ENCODE data around the gene CIT. TPM values are rescaled to one million over a fixed set of nuclear protein-coding genes. Genes with fewer than 3 reads are reported as not detected.

The CIT gene
- total and polyA plus RNA-seq, 10 of the 15 experiments (the other 5 are each of a cell fraction or from before 2014, with no cell fraction given), result 1.0 to 38.2 (median 14.9) TPM

GRCh38 chr12:119681111-119681510, 196.0 kb downstream of the CIT start:
- no peaks in the 10 kb centered on the region for H3K9me3 ChIP-seq (replicated peaks; ENCODE audit: control insufficient read depth, insufficient read depth, low read length)
- no peaks in the 10 kb centered on the region for H3K79me2 ChIP-seq (ENCODE audit: control insufficient read depth, insufficient read depth, low read length)
- no peak overlapping the region for H2AFZ ChIP-seq (ENCODE audit: control insufficient read depth, low read depth, low read length)
- ChIA-PET SMC1A (ENCODE audit: uncharacterized antibody, unreplicated experiment) (interaction anchor here (1.7 to 5.7 kb wide), 3 partner anchors 11 to 19 kb away, joined by 3 to 83 read pairs (median 10); partner anchors contain the start of gene PRKAB1), POLR2A (interaction anchor here (2.2 to 3.9 kb wide), 2 partner anchors 11 to 16 kb away, joined by 12 to 54 read pairs; partner anchors contain the start of gene PRKAB1), CTCF (interaction anchor here (1.5 to 8.6 kb wide), 6 partner anchors 11 to 237 kb away, joined by 3 to 91 read pairs (median 12); partner anchors contain the start of gene PRKAB1), RAD21 (ENCODE audit: unreplicated experiment) (interaction anchor here (0.9 to 5.0 kb wide), 7 partner anchors 9 to 221 kb away, joined by 3 to 41 read pairs (median 5); partner anchors contain the start of gene PRKAB1)
- H3K27ac ChIP-seq (ENCODE audit: control insufficient read depth, insufficient read depth), result no peak overlapping the region; the same call in 1 of the 2 replicates
- in situ Hi-C loops (cut with MboI) (no loop called here), intact Hi-C loops (cut with micrococcal nuclease; ENCODE audit: unreplicated experiment) (no loop called here)
- no peak for FAIRE-seq
- DNase-seq (ENCODE audit: low read depth, low spot score), result no peak
- H3K36me3 ChIP-seq (ENCODE audit: control insufficient read depth in 2 of 2, insufficient read depth in 2 of 2, low read length in 1 of 2), result peaks cover 20 to 24% of the 10 kb centered on the region in 2 experiments
- H4K20me1 ChIP-seq (ENCODE audit: control insufficient read depth, insufficient read depth), result no peaks in the 10 kb centered on the region
- H3K4me1 ChIP-seq (ENCODE audit: control insufficient read depth, insufficient read depth, low read length), result peaks cover 20% of the 10 kb centered on the region
- ATAC-seq, result no peak
- no peak overlapping the region for H3K4me3 ChIP-seq
- WGBS (ENCODE audit: insufficient coverage, insufficient replicate concordance, low lambda C conversion rate, missing lambda C conversion rate), result 86% methylated on average over 8 of the region's 8 CpGs
- H3K4me2 ChIP-seq (ENCODE audit: control insufficient read depth, insufficient read depth), result no peak overlapping the region
- no TSS peak for BruUV-seq (replicated peaks)
- no peak overlapping the region for H3K9ac ChIP-seq (ENCODE audit: control insufficient read depth, insufficient read depth, low read length)
- no peaks in the 10 kb centered on the region for H3K27me3 ChIP-seq (replicated peaks in 1 of 2; ENCODE audit: control insufficient read depth in 2 of 2, insufficient read depth in 2 of 2, low read length in 1 of 2)
- TF ChIP-seq KDM1A (IDR thresholded peaks at IDR 0.05; ENCODE audit: borderline replicate concordance), result no peak
- no peak for TF ChIP-seq EED (IDR thresholded peaks at IDR 0.05; ENCODE audit: low read depth)
- TF ChIP-seq ATF2 (IDR thresholded peaks at IDR 0.05; ENCODE audit: low read length), result no peak

- SMC1A ChIA-PET (ENCODE audit: uncharacterized antibody, unreplicated experiment), result interaction anchor here (5.7 kb wide), 1 partner anchor 9 kb away, joined by 83 read pairs; the partner anchor contains the start of gene PRKAB1
- H4K20me1 ChIP-seq (ENCODE audit: control insufficient read depth, insufficient read depth), result no peaks in the 10 kb centered on the region
- ATAC-seq (no peak), FAIRE-seq (no peak), DNase-seq (ENCODE audit: low read depth, low spot score) (no peak)
- CTCF ChIA-PET, result interaction anchor here (1.7 to 8.6 kb wide), 2 partner anchors 9 to 101 kb away, joined by 7 to 91 read pairs; partner anchors contain the start of gene PRKAB1
- no peak overlapping the region for H3K27ac ChIP-seq (ENCODE audit: control insufficient read depth, insufficient read depth)
- H3K4me1 ChIP-seq (ENCODE audit: control insufficient read depth, insufficient read depth, low read length), result peaks cover 20% of the 10 kb centered on the region
- H3K9me3 ChIP-seq (replicated peaks; ENCODE audit: control insufficient read depth, insufficient read depth, low read length), result no peaks in the 10 kb centered on the region
- no peak overlapping the region for H3K9ac ChIP-seq (ENCODE audit: control insufficient read depth, insufficient read depth, low read length)
- H3K79me2 ChIP-seq (ENCODE audit: control insufficient read depth, insufficient read depth, low read length), result no peaks in the 10 kb centered on the region
- H3K27me3 ChIP-seq (replicated peaks in 1 of 2; ENCODE audit: control insufficient read depth in 2 of 2, insufficient read depth in 2 of 2, low read length in 1 of 2), result no peaks in the 10 kb centered on the region
- RAD21 ChIA-PET (ENCODE audit: unreplicated experiment), result interaction anchor here (5.0 kb wide), 1 partner anchor 10 kb away, joined by 41 read pairs; the partner anchor contains the start of gene PRKAB1
- intact Hi-C loops (cut with micrococcal nuclease; ENCODE audit: unreplicated experiment) (no loop called here), in situ Hi-C loops (cut with MboI) (no loop called here)
- WGBS (ENCODE audit: insufficient coverage, insufficient replicate concordance, low lambda C conversion rate, missing lambda C conversion rate), result 42% methylated on average over 10 of the region's 10 CpGs
- POLR2A ChIA-PET, result interaction anchor here (3.9 kb wide), 1 partner anchor 10 kb away, joined by 54 read pairs; the partner anchor contains the start of gene PRKAB1
- H3K4me3 ChIP-seq, result no peak overlapping the region
- peaks cover 30 to 32% of the 10 kb centered on the region in 2 experiments for H3K36me3 ChIP-seq (ENCODE audit: control insufficient read depth in 2 of 2, insufficient read depth in 2 of 2, low read length in 1 of 2)
- H2AFZ ChIP-seq (ENCODE audit: control insufficient read depth, low read depth, low read length), result no peak overlapping the region
- no peak overlapping the region for H3K4me2 ChIP-seq (ENCODE audit: control insufficient read depth, insufficient read depth)
- BruUV-seq (replicated peaks), result no TSS peak
- TF ChIP-seq SREBF2 (IDR thresholded peaks at IDR 0.05; ENCODE audit: low read length) (no peak), ZNF592 (IDR thresholded peaks at IDR 0.05) (no peak), NFYB (IDR thresholded peaks at IDR 0.05; ENCODE audit: insufficient read depth, low read depth, low read length) (no peak), NRF1 (conservative IDR thresholded peaks at IDR 0.05; ENCODE audit: low read depth, low read length) (no peak), ELK1 (IDR thresholded peaks at IDR 0.05; ENCODE audit: low read depth, low read length) (no peak)
These were observed 197.6 kb downstream of the CIT start for GRCh38 chr12:119679490-119679889.
